NB4 (cell line): Measurements from ENCODE around the gene PRKG1.

Source experiments
- DNase-seq: peaks from one replicate; pipeline ENCODE4 v3.0.0; 2010; ENCODE audit warnings: low read depth
- H3K4me3 ChIP-seq: one replicate; pipeline ENCODE4 v1.5.1; 2011; ENCODE audit warnings: mild to moderate bottlenecking, low read depth, low read length, moderate library complexity
- MAX ChIP-seq: IDR thresholded peaks from 2 replicates; pipeline ENCODE4 v1.6.1; 2011; ENCODE audit warnings: low read depth, low read length
- MYC ChIP-seq: IDR thresholded peaks from 2 replicates; pipeline ENCODE4 v1.6.1; 2011; ENCODE audit warnings: low read depth, low read length
- POLR2A ChIP-seq: IDR thresholded peaks from 2 replicates; pipeline ENCODE4 v1.6.1; 2011; ENCODE audit warnings: mild to moderate bottlenecking; ENCODE audit not compliant: insufficient read length; ENCODE audit errors: extremely low read depth
- TF ChIP-seq, protein P1 (sequence below): IDR thresholded peaks from one replicate; pipeline ENCODE4 v1.5.1; 2012; ENCODE audit warnings: low read depth, low read length

Gene PRKG1

DNA sequence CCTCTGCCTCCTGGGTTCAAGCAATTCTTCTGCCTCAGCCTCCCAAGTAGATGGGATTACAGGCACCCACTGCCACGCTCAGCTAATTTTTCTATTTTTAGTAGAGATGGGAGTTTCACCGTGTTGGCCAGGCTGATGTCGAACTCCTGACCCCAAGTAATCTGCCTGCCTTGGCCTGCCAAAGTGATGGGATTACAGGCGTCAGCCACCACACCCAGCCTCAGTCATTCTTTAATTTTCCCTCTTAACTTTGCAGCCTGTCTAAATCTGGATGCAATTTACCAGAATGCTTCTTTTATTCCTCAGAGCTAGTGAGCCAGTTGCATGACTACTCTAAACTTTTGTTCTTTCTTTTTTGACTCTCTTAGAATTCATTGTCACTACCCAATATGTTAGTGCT lies 715.6 kb downstream of the PRKG1 start:
- no peak overlapping the region for H3K4me3 ChIP-seq
- DNase-seq, result no peak
- no peak for TF ChIP-seq MAX
- TF ChIP-seq MYC, result no peak
- TF ChIP-seq, protein P1, sequence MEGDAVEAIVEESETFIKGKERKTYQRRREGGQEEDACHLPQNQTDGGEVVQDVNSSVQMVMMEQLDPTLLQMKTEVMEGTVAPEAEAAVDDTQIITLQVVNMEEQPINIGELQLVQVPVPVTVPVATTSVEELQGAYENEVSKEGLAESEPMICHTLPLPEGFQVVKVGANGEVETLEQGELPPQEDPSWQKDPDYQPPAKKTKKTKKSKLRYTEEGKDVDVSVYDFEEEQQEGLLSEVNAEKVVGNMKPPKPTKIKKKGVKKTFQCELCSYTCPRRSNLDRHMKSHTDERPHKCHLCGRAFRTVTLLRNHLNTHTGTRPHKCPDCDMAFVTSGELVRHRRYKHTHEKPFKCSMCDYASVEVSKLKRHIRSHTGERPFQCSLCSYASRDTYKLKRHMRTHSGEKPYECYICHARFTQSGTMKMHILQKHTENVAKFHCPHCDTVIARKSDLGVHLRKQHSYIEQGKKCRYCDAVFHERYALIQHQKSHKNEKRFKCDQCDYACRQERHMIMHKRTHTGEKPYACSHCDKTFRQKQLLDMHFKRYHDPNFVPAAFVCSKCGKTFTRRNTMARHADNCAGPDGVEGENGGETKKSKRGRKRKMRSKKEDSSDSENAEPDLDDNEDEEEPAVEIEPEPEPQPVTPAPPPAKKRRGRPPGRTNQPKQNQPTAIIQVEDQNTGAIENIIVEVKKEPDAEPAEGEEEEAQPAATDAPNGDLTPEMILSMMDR, result no peak
- no peak for TF ChIP-seq POLR2A

GRCh38 chr10:51792678-51793077 lies 718.4 kb downstream of the PRKG1 start:
- no peak for DNase-seq
- H3K4me3 ChIP-seq, result no peak overlapping the region
- TF ChIP-seq, protein P1, result no peak
- TF ChIP-seq MAX (no peak), MYC (no peak), POLR2A (no peak)

DNA sequence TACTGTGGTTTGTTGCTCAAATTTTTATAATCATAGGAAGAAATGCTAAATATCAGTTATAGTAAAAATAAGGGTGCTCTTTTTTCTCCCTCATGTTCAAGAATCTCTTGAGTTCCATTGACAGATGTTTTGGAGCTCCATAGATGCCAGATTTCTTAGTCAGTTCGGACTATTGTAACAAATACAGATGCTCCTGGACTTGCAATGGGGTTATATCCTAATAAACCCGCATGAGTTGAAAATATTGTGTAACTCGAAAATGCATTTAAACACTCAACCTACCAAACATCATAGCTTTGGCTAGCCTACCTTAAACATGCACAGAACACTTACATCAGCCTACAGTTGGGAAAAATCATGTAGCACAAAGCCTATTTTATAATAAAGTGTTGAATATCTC lies 725.8 kb downstream of the PRKG1 start:
- DNase-seq, result no peak
- no peak for TF ChIP-seq POLR2A
- no peak overlapping the region for H3K4me3 ChIP-seq

- no peak for DNase-seq
- TF ChIP-seq MYC (no peak), POLR2A (no peak), MAX (no peak)
- TF ChIP-seq, protein P1, result no peak
- no peak overlapping the region for H3K4me3 ChIP-seq
Measured at GRCh38 chr10:51800725-51801424, 726.6 kb downstream of the PRKG1 start.

DNA sequence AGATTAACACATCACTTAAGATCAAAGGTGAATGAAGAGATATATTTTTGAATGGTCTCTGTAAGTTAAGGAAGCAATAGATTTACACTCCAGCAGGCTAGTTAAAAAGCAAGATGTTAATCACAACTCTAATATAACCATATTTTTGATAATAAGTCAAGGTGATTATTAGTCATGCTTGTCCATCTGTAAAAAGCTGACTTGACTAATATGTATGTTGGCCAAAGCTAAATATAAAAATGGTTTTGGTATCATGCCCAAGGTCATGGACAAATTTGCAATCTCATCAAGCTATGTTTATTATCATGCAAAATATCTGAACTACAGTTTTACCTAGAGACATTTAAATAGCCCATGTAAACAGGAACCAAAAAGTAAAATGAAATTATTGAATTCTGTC lies 727.7 kb downstream of the PRKG1 start:
- TF ChIP-seq MAX (no peak), MYC (no peak), POLR2A (no peak)
- TF ChIP-seq, protein P1, result no peak
- H3K4me3 ChIP-seq, result no peak overlapping the region
- DNase-seq, result no peak

DNA sequence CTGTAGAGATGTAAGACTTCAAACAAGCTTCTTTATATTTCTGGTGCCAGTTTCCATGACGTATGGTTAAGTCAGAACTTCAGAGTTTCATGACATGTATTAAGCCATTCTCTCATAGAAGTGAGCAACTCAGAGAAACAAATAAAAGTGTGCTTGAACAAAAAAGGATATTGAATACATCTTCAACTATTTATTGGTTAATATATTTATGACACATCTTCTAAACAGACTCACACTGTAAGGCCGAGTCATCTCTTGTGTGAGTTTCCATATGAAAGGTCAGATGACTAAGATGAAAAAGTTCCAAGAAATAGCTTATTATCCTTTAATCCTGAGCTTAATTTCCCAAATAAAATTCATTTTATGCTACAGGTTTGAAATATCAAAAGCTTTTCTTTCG lies 730.6 kb downstream of the PRKG1 start:
- no peak for TF ChIP-seq POLR2A
- no peak for TF ChIP-seq MYC
- no peak for TF ChIP-seq MAX
- TF ChIP-seq, protein P1, result no peak

More for the DNA sequence above, 730.6 kb downstream of the PRKG1 start:
- no peak for DNase-seq
- no peak overlapping the region for H3K4me3 ChIP-seq
